ENCODE measurements around the gene TMPRSS9. TPM values are rescaled to one million over a fixed set of nuclear protein-coding genes. Genes with fewer than 3 reads are reported as not detected.

Gene TMPRSS9
- total and polyA plus RNA-seq, 8 donors: 0.09 to 0.84 (median 0.58) TPM

DNA sequence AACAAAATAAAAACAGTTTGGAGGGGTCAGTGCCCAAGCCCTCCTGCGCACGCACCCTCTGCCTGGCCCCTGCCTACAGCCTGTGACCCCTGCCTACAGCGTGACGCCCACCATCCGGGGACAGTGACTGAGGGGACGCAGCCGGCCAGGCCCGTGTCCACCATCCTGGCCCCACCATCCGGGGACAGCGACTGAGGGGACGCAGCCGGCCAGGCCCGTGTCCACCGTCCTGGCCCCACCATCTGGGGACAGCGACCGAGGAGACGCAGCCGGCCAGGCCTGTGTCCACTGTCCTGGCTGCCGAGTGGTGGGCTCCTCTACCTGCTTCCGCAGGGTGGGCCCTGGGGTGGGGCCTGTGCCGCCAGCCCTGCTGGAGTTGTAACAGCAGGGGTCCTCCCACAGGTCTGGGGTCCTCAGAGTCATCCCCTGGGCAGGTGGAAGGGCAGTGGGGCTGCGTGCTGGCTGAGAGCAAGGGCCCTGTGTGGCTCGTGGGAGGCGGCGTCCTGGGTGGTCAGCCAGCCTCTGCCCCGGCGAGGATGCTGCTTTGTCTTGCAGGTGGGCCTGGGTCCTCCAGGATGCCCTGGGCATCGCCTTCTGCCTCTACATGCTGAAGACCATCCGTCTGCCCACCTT, 17.3 kb upstream of the TMPRSS9 start:
- Histone ChIP-seq H3K36me3 (peaks cover 0 to 5% (median 0%) of the 10 kb centered on the region in 3 donors), H3K4me3 (no peak overlapping the region), H3K27me3 (no peaks in the 10 kb centered on the region), H3K4me1 (no peaks in the 10 kb centered on the region), H3K27ac (no peak overlapping the region), H3K9me3 (no peaks in the 10 kb centered on the region)
- ATAC-seq (no peak), DNase-seq (peak in 2 of 6 donors; percentile 23 to 70), FAIRE-seq (no peak)
- intact Hi-C loops (cut with DNase I): no loop called here
- TF ChIP-seq, protein P1, sequence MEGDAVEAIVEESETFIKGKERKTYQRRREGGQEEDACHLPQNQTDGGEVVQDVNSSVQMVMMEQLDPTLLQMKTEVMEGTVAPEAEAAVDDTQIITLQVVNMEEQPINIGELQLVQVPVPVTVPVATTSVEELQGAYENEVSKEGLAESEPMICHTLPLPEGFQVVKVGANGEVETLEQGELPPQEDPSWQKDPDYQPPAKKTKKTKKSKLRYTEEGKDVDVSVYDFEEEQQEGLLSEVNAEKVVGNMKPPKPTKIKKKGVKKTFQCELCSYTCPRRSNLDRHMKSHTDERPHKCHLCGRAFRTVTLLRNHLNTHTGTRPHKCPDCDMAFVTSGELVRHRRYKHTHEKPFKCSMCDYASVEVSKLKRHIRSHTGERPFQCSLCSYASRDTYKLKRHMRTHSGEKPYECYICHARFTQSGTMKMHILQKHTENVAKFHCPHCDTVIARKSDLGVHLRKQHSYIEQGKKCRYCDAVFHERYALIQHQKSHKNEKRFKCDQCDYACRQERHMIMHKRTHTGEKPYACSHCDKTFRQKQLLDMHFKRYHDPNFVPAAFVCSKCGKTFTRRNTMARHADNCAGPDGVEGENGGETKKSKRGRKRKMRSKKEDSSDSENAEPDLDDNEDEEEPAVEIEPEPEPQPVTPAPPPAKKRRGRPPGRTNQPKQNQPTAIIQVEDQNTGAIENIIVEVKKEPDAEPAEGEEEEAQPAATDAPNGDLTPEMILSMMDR (IDR thresholded peaks at IDR 0.05): no peak
- WGBS, 2 donors: 95 to 96% methylated on average over 27 to 29 of the region's 29 CpGs

DNA sequence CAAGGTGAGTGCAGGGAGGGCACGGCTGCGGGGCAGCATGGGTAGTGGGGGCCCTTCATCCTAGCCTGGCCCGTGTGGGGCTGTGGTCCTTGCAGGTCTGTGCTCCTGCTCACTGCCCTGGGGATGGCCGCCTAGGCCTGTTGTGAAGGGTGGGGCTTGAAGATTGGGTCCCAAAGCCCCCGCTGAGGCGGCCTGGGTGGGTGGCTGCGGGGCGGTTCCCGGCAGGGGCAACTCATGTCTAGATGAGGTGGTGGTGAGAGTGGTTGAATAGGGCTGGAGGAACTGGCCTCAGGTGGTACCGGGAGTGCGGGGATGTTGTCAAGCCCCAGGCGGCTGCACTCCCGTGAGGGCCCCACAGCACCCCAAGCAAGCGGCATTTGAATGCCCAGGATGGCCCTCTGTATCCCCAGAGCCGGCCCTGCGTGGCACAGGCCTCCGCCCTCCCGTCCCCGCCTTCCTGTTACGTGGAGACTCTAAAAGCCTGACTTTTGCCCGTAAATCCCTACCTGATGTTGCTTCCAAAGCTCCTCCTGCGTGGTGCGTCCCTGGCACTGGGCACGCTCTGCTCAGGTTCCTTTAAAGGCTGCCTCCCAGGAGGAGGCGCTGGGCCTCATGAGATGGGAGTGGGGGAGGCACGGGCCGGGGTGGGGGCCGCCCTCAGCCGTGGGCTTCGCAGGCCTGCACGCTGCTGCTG, 16.6 kb upstream of the TMPRSS9 start:
- Histone ChIP-seq H3K9me3 (no peaks in the 10 kb centered on the region), H3K4me3 (no peak overlapping the region), H3K27ac (no peak overlapping the region), H3K4me1 (no peaks in the 10 kb centered on the region), H3K27me3 (no peaks in the 10 kb centered on the region), H3K36me3 (peaks cover 0 to 5% (median 0%) of the 10 kb centered on the region in 3 donors)
- FAIRE-seq: no peak
- 96 to 97% methylated on average over 28 to 31 of the region's 31 CpGs for WGBS, 2 donors
- intact Hi-C loops (cut with DNase I): no loop called here
- peak in 2 of 6 donors; percentile 17 to 62 for DNase-seq
- TF ChIP-seq, protein P1 (IDR thresholded peaks at IDR 0.05): no peak
- ATAC-seq: peak in 1 of 4 donors; percentile 5

DNA sequence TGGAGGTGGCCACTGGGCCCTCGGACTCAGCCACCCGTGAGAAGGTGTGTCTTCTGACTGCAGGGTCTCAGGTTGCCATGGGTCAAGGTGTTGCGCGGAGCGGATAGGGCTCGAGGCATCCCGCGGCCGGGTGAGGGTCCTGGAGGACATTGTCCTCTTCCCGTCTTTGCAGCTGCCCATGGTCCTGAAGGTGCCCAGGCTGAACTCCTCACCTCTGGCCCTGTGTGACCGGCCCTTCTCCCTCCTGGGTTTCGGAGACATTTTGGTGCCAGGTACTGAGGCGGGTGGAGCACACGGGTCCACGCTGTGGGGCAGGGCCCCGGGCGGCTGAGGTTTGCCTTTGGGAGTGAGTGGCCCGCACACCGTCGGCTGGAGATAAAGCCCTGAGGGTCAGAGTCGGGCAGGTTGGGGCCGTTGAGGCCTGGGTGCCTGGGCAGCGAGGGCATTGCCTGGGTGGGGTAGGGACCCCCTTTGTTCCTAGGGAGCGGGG, 15.6 kb upstream of the TMPRSS9 start:
- FAIRE-seq (no peak), ATAC-seq (no peak), DNase-seq (peak in 3 of 6 donors; percentile 2 to 50 (median 15))
- no peak overlapping the region for H3K27ac ChIP-seq
- TF ChIP-seq, protein P1 (IDR thresholded peaks at IDR 0.05): no peak
- H3K4me1 ChIP-seq: no peaks in the 10 kb centered on the region
- H3K36me3 ChIP-seq: peaks cover 0 to 5% (median 0%) of the 10 kb centered on the region in 3 donors
- no peak overlapping the region for H3K4me3 ChIP-seq
- intact Hi-C loops (cut with DNase I): no loop called here
- WGBS, 2 donors: 94 to 96% methylated on average over 24 of the region's 24 CpGs
- no peaks in the 10 kb centered on the region for H3K27me3 ChIP-seq
- no peaks in the 10 kb centered on the region for H3K9me3 ChIP-seq

DNA sequence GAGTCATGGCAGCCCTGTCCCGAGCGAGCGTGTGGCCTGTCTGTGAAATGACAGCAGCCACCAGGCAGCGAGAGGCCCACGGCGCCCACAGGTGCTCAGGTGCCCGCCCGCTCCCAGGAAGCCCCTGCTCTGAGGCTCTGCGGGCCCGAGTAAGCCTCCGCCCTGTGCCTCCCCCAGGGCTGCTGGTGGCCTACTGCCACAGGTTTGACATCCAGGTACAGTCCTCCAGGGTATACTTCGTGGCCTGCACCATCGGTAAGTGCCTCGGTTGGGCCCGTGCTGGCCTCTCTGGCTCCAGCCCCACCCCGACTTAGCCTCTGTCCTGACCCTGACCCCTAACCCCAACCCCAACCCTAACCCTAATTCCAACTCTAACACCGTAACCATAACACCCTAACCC, 15.0 kb upstream of the TMPRSS9 start:
- H3K9me3 ChIP-seq: no peaks in the 10 kb centered on the region
- H3K27ac ChIP-seq: no peak overlapping the region
- no peaks in the 10 kb centered on the region for H3K4me1 ChIP-seq
- FAIRE-seq (no peak), ATAC-seq (no peak), DNase-seq (peak in 1 of 6 donors; percentile 55)
- H3K4me3 ChIP-seq: no peak overlapping the region
- intact Hi-C loops (cut with DNase I): no loop called here
- 95 to 97% methylated on average over 12 to 17 of the region's 17 CpGs for WGBS, 2 donors
- TF ChIP-seq, protein P1 (IDR thresholded peaks at IDR 0.05): no peak
- peaks cover 0 to 2% (median 0%) of the 10 kb centered on the region in 3 donors for H3K36me3 ChIP-seq
- H3K27me3 ChIP-seq: no peaks in the 10 kb centered on the region

All from pancreas (tissue), 10 donors.